HL-60/S4 treated with phorbol 12-myristate 13-acetate at 8.2 ng/mL for 4 days and 3 days (cell line): ENCODE data around the gene CTTN.

ENCODE experiments used
- in situ Hi-C: fragments of 300-500 bp; cut with MboI; formaldehyde crosslinking; loops from 2 replicates; pipeline ENCODE4 v1.15.0; 2022; ENCODE audit warnings: low sequenced_read_pairs

The CTTN gene

GRCh38 chr11:70397983-70398833 lies at the start of gene CTTN:
Gene CTTN (plus strand): TSS chr11:70398529. CDS start chr11:70407298, 8,769 bp downstream.
- in situ Hi-C loops: no loop called here

- in situ Hi-C loops: no loop called here
Observed at GRCh38 chr11:70348608-70349007, 49.7 kb upstream of the CTTN start.

GRCh38 chr11:70351646-70352045 lies 46.7 kb upstream of the CTTN start:
- in situ Hi-C loops: no loop called here

GRCh38 chr11:70352100-70352499 lies 46.2 kb upstream of the CTTN start:
- in situ Hi-C loops: no loop called here

GRCh38 chr11:70352601-70353000 lies 45.7 kb upstream of the CTTN start:
- in situ Hi-C loops: no loop called here

GRCh38 chr11:70353329-70353728 lies 45.0 kb upstream of the CTTN start:
- in situ Hi-C loops: no loop called here

- in situ Hi-C loops: no loop called here
Observed at GRCh38 chr11:70353900-70354568, 44.3 kb upstream of the CTTN start.

GRCh38 chr11:70354629-70355028 lies 43.7 kb upstream of the CTTN start:
- in situ Hi-C loops: no loop called here

- in situ Hi-C loops: no loop called here
Observed at GRCh38 chr11:70358753-70359152, 39.6 kb upstream of the CTTN start.

- in situ Hi-C loops: no loop called here
Observed at GRCh38 chr11:70359451-70360205, 38.7 kb upstream of the CTTN start.

- in situ Hi-C loops: no loop called here
Observed at GRCh38 chr11:70360211-70360610, 38.1 kb upstream of the CTTN start.

- in situ Hi-C loops: no loop called here
Observed at GRCh38 chr11:70364178-70364577, 34.2 kb upstream of the CTTN start.

- in situ Hi-C loops: no loop called here
Observed at GRCh38 chr11:70364745-70365543, 33.4 kb upstream of the CTTN start.

GRCh38 chr11:70365544-70365927 lies 32.8 kb upstream of the CTTN start:
- in situ Hi-C loops: no loop called here

GRCh38 chr11:70367071-70367470 lies 31.3 kb upstream of the CTTN start:
- in situ Hi-C loops: no loop called here

- in situ Hi-C loops: no loop called here
Observed at GRCh38 chr11:70368961-70369360, 29.4 kb upstream of the CTTN start.

- in situ Hi-C loops: no loop called here
Observed at GRCh38 chr11:70371241-70371640, 27.1 kb upstream of the CTTN start.

- in situ Hi-C loops: no loop called here
Observed at GRCh38 chr11:70372076-70372475, 26.3 kb upstream of the CTTN start.

GRCh38 chr11:70376621-70377020 lies 21.7 kb upstream of the CTTN start:
- in situ Hi-C loops: no loop called here

GRCh38 chr11:70377645-70378044 lies 20.7 kb upstream of the CTTN start:
- in situ Hi-C loops: no loop called here
